ENCODE data around the gene SLC1A3.
"Not testable (repeated sequence)": the region's sequence is repeated elsewhere in the genome, so short reads cannot be mapped to it uniquely, and the experiment has no call there.

The SLC1A3 gene

GRCh38 chr5:36587354-36587753 is 19.1 kb upstream of the SLC1A3 start:
- TF ChIP-seq CTCF (IDR thresholded peaks at IDR 0.05; ENCODE audit: low read depth, low read length) = no peak
- no peak for DNase-seq (ENCODE audit: low read depth in 2 of 2)
- no peak overlapping the region for H3K4me3 ChIP-seq (replicated peaks in 1 of 2; ENCODE audit: low read depth in 2 of 2, low read length in 2 of 2)

GRCh38 chr5:36589735-36590134 is 16.7 kb upstream of the SLC1A3 start:
- H3K4me3 ChIP-seq (replicated peaks in 1 of 2; ENCODE audit: low read depth in 2 of 2, low read length in 2 of 2); DNase-seq (ENCODE audit: low read depth in 2 of 2): not testable (repeated sequence)

GRCh38 chr5:36590513-36591286 is 15.7 kb upstream of the SLC1A3 start:
- no peak for DNase-seq (ENCODE audit: low read depth in 2 of 2)
- no peak overlapping the region for H3K4me3 ChIP-seq (replicated peaks in 1 of 2; ENCODE audit: low read depth in 2 of 2, low read length in 2 of 2)
- no peak for TF ChIP-seq CTCF (IDR thresholded peaks at IDR 0.05; ENCODE audit: low read depth, low read length)

- no peak for TF ChIP-seq CTCF (IDR thresholded peaks at IDR 0.05; ENCODE audit: low read depth, low read length)
- no peak for DNase-seq (ENCODE audit: low read depth in 2 of 2)
Observed at GRCh38 chr5:36593867-36594266, 12.5 kb upstream of the SLC1A3 start.

GRCh38 chr5:36596247-36596646 is 10.2 kb upstream of the SLC1A3 start:
- H3K4me3 ChIP-seq (replicated peaks in 1 of 2; ENCODE audit: low read depth in 2 of 2, low read length in 2 of 2) = no peak overlapping the region
- TF ChIP-seq CTCF (IDR thresholded peaks at IDR 0.05; ENCODE audit: low read depth, low read length) = no peak
- DNase-seq (ENCODE audit: low read depth in 2 of 2) = no peak

More at GRCh38 chr5:36593867-36594266, 12.5 kb upstream of the SLC1A3 start:
- H3K4me3 ChIP-seq (replicated peaks in 1 of 2; ENCODE audit: low read depth in 2 of 2, low read length in 2 of 2) = no peak overlapping the region

- H3K4me3 ChIP-seq (replicated peaks in 1 of 2; ENCODE audit: low read depth in 2 of 2, low read length in 2 of 2) = no peak overlapping the region
Observed at GRCh38 chr5:36596756-36597155, 9.7 kb upstream of the SLC1A3 start.

GRCh38 chr5:36598045-36598444 is 8.4 kb upstream of the SLC1A3 start:
- no peak for TF ChIP-seq CTCF (IDR thresholded peaks at IDR 0.05; ENCODE audit: low read depth, low read length)
- no peak for DNase-seq (ENCODE audit: low read depth in 2 of 2)
- no peak overlapping the region for H3K4me3 ChIP-seq (replicated peaks in 1 of 2; ENCODE audit: low read depth in 2 of 2, low read length in 2 of 2)

More at GRCh38 chr5:36596756-36597155, 9.7 kb upstream of the SLC1A3 start:
- DNase-seq (ENCODE audit: low read depth in 2 of 2) = no peak
- no peak for TF ChIP-seq CTCF (IDR thresholded peaks at IDR 0.05; ENCODE audit: low read depth, low read length)
